ENCODE measurements around the gene PTPRR. TPM values are rescaled to one million over a fixed set of nuclear protein-coding genes. Genes with fewer than 3 reads are reported as not detected.

The PTPRR gene
- polyA plus RNA-seq, 1 of the 3 experiments (the other 2 are of a cell fraction) = 1.4 TPM

DNA sequence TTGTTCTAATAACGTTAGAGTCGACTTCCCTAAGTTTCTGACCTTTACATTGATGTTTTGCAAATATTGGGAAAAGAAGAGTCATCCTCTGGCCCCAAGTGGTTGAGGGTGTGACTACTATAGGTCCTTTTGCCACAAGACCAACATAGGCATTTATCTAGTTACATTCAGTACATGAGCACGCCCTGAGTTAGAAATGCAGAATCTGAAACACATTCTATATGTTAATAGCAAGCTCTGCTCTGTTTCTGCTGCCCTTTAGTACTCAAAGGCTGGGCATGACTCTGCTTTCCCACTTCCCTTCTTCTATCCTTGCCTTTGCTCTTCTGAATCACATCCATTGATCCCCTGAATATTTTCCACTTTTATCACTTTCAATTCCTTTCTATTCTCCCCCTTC lies 168.2 kb downstream of the PTPRR start:
- H3F3A ChIP-seq (replicated peaks; ENCODE audit: insufficient read depth) = peaks cover 7% of the 10 kb centered on the region

DNA sequence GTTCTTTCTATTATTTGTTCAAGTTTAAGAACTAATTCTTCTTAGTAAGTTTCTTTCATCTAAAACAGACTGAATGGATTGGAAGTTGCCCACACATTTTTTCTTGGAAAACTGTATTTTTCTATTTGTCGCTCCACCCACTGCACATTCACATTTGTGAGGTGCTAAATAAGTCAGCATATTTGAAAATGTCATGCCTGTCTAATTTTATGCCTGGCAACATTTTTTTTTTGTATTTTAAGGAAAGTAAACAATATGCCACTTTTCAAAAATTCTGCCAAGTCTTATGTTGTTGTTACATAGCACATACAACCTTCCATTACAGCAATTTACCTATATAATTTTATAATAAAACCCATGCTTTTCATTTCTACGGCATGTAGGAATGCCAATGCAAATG lies 170.6 kb downstream of the PTPRR start:
- CTCF ChIA-PET = interaction anchor here (0.6 kb wide), 1 partner anchor 16 kb away, joined by 3 read pairs; no protein-coding TSS in a partner anchor
- no peak for DNase-seq

More for the DNA sequence above, 168.2 kb downstream of the PTPRR start:
- no peaks in the 10 kb centered on the region for H3K9me3 ChIP-seq
- H4K20me1 ChIP-seq (ENCODE audit: insufficient read depth) = no peaks in the 10 kb centered on the region
- H3K27me3 ChIP-seq (ENCODE audit: insufficient read depth) = no peaks in the 10 kb centered on the region
- TF ChIP-seq CHD2 (IDR thresholded peaks at IDR 0.05; ENCODE audit: low read length, partially characterized antibody) (no peak), MXI1 (IDR thresholded peaks at IDR 0.05; ENCODE audit: low read depth, low read length) (no peak), POLR2AphosphoS5 (IDR thresholded peaks at IDR 0.05; ENCODE audit: low read depth, low read length) (no peak), GATA2 (CRISPR knock-in tag; IDR thresholded peaks at IDR 0.05) (no peak), YY1 (IDR thresholded peaks at IDR 0.05; ENCODE audit: low read depth) (no peak), RCOR1 (IDR thresholded peaks at IDR 0.05; ENCODE audit: low read length) (no peak)
- TF ChIP-seq, protein P1, sequence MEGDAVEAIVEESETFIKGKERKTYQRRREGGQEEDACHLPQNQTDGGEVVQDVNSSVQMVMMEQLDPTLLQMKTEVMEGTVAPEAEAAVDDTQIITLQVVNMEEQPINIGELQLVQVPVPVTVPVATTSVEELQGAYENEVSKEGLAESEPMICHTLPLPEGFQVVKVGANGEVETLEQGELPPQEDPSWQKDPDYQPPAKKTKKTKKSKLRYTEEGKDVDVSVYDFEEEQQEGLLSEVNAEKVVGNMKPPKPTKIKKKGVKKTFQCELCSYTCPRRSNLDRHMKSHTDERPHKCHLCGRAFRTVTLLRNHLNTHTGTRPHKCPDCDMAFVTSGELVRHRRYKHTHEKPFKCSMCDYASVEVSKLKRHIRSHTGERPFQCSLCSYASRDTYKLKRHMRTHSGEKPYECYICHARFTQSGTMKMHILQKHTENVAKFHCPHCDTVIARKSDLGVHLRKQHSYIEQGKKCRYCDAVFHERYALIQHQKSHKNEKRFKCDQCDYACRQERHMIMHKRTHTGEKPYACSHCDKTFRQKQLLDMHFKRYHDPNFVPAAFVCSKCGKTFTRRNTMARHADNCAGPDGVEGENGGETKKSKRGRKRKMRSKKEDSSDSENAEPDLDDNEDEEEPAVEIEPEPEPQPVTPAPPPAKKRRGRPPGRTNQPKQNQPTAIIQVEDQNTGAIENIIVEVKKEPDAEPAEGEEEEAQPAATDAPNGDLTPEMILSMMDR (IDR thresholded peaks at IDR 0.05) = no peak
- TF ChIP-seq, protein P2, sequence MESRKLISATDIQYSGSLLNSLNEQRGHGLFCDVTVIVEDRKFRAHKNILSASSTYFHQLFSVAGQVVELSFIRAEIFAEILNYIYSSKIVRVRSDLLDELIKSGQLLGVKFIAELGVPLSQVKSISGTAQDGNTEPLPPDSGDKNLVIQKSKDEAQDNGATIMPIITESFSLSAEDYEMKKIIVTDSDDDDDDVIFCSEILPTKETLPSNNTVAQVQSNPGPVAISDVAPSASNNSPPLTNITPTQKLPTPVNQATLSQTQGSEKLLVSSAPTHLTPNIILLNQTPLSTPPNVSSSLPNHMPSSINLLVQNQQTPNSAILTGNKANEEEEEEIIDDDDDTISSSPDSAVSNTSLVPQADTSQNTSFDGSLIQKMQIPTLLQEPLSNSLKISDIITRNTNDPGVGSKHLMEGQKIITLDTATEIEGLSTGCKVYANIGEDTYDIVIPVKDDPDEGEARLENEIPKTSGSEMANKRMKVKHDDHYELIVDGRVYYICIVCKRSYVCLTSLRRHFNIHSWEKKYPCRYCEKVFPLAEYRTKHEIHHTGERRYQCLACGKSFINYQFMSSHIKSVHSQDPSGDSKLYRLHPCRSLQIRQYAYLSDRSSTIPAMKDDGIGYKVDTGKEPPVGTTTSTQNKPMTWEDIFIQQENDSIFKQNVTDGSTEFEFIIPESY (IDR thresholded peaks at IDR 0.05; ENCODE audit: borderline replicate concordance, low read depth) = no peak
- TF ChIP-seq, protein P3, sequence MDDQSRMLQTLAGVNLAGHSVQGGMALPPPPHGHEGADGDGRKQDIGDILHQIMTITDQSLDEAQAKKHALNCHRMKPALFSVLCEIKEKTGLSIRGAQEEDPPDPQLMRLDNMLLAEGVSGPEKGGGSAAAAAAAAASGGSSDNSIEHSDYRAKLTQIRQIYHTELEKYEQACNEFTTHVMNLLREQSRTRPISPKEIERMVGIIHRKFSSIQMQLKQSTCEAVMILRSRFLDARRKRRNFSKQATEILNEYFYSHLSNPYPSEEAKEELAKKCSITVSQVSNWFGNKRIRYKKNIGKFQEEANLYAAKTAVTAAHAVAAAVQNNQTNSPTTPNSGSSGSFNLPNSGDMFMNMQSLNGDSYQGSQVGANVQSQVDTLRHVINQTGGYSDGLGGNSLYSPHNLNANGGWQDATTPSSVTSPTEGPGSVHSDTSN (IDR thresholded peaks at IDR 0.05) = no peak
- no peaks in the 10 kb centered on the region for H3K79me2 ChIP-seq (ENCODE audit: insufficient read depth)
- POLR2A ChIA-PET = no interaction called here
- no peak for DNase-seq
- H3K9me2 ChIP-seq = no peaks in the 10 kb centered on the region
- peaks cover 5 to 10% of the 10 kb centered on the region in 2 experiments for H3K4me1 ChIP-seq (ENCODE audit: control insufficient read depth in 1 of 2, insufficient read depth in 2 of 2, low read depth in 1 of 2, low read length in 1 of 2)
- no peaks in the 10 kb centered on the region for H3K36me3 ChIP-seq (replicated peaks in 1 of 2; ENCODE audit: control insufficient read depth in 1 of 2, insufficient read depth in 2 of 2, low read length in 1 of 2)
- H3K4me2 ChIP-seq = no peak overlapping the region
- CTCF ChIA-PET = interaction anchor here (0.6 to 1.6 kb wide), 2 partner anchors 17 to 995 kb away, joined by 3 to 4 read pairs; no protein-coding TSS in a partner anchor
- H3K27ac ChIP-seq (ENCODE audit: low read depth in 2 of 2, low read length in 1 of 2) = no peak overlapping the region
- WGBS (ENCODE audit: low lambda C conversion rate) = 53% methylated on average over 3 of the region's 3 CpGs
- H3K4me3 ChIP-seq (ENCODE audit: low read depth in 2 of 2, low read length in 1 of 2) = no peak overlapping the region
- H2AFZ ChIP-seq (ENCODE audit: low read depth) = no peak overlapping the region
- no peak overlapping the region for H3K9ac ChIP-seq

More for the DNA sequence above, 170.6 kb downstream of the PTPRR start:
- Histone ChIP-seq H3K9ac (no peak overlapping the region), H3K4me2 (no peak overlapping the region), H3K27me3 (ENCODE audit: insufficient read depth) (no peaks in the 10 kb centered on the region), H3K36me3 (replicated peaks in 1 of 2; ENCODE audit: control insufficient read depth in 1 of 2, insufficient read depth in 2 of 2, low read length in 1 of 2) (no peaks in the 10 kb centered on the region), H3K27ac (ENCODE audit: low read depth in 2 of 2, low read length in 1 of 2) (no peak overlapping the region), H2AFZ (ENCODE audit: low read depth) (no peak overlapping the region), H3K9me3 (no peaks in the 10 kb centered on the region), H3K9me2 (no peaks in the 10 kb centered on the region), H3K79me2 (ENCODE audit: insufficient read depth) (no peaks in the 10 kb centered on the region), H3K4me1 (ENCODE audit: control insufficient read depth in 1 of 2, insufficient read depth in 2 of 2, low read depth in 1 of 2, low read length in 1 of 2) (peaks cover 0 to 2% of the 10 kb centered on the region in 2 experiments; a peak in 2 of 4 replicates), H3F3A (replicated peaks; ENCODE audit: insufficient read depth) (no peaks in the 10 kb centered on the region), H3K4me3 (ENCODE audit: low read depth in 2 of 2, low read length in 1 of 2) (no peak overlapping the region), H4K20me1 (ENCODE audit: insufficient read depth) (no peaks in the 10 kb centered on the region)
- TF ChIP-seq ELF1 (IDR thresholded peaks at IDR 0.05) = no peak
- no peak for TF ChIP-seq TAF1 (IDR thresholded peaks at IDR 0.05; ENCODE audit: borderline replicate concordance, low read depth, low read length)
- TF ChIP-seq MEF2A (IDR thresholded peaks at IDR 0.05; ENCODE audit: borderline replicate concordance, low read depth) = no peak
- no peak for TF ChIP-seq RAD21 (IDR thresholded peaks at IDR 0.05; ENCODE audit: low read length)
- TF ChIP-seq TCF12 (IDR thresholded peaks at IDR 0.05) = no peak
- no peak for TF ChIP-seq EP300 (IDR thresholded peaks at IDR 0.05; ENCODE audit: borderline replicate concordance in 1 of 2, low read depth in 1 of 2, low read length in 1 of 2)
- no peak for TF ChIP-seq NFIC (IDR thresholded peaks at IDR 0.05; ENCODE audit: borderline replicate concordance)
- no peak for TF ChIP-seq FOSL2 (IDR thresholded peaks at IDR 0.05; ENCODE audit: borderline replicate concordance, low read depth)
- TF ChIP-seq EZH2phosphoT487 (IDR thresholded peaks at IDR 0.05; ENCODE audit: borderline replicate concordance, low read depth) = no peak
- TF ChIP-seq FOXJ3 (CRISPR knock-in tag; IDR thresholded peaks at IDR 0.05) = no peak
- TF ChIP-seq YY1 (IDR thresholded peaks at IDR 0.05; ENCODE audit: low read depth) = no peak
- TF ChIP-seq FOXM1 (IDR thresholded peaks at IDR 0.05; ENCODE audit: low read depth) = no peak
- TF ChIP-seq, protein P4, sequence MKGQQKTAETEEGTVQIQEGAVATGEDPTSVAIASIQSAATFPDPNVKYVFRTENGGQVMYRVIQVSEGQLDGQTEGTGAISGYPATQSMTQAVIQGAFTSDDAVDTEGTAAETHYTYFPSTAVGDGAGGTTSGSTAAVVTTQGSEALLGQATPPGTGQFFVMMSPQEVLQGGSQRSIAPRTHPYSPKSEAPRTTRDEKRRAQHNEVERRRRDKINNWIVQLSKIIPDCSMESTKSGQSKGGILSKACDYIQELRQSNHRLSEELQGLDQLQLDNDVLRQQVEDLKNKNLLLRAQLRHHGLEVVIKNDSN (IDR thresholded peaks at IDR 0.05; ENCODE audit: borderline replicate concordance, low read depth) = no peak
- POLR2A ChIA-PET = no interaction called here
- WGBS (ENCODE audit: low lambda C conversion rate) = 73% methylated on average over 2 of the region's 2 CpGs
